Adipose tissue (tissue), 3 donors: ENCODE measurements around the gene GMDS. TPM values are rescaled to one million over a fixed set of nuclear protein-coding genes. Genes with fewer than 3 reads are reported as not detected.

ENCODE experiments used
- H3K27ac ChIP-seq: one replicate; pipeline ENCODE4 v1.5.1; 2013; ENCODE audit warnings: low read depth, low read length
- whole genome bisulfite sequencing, 3 donors: extraction: QIAGEN DNeasy Blood & Tissue Kit; methylation state at CpG; one replicate each; pipeline ENCODE4 v1.1.7; 2013; 5-methylcytosine and 5-hydroxymethylcytosine counted together
- polyA plus RNA-seq, 3 donors: library from polyadenylated mRNA; stranded (reverse); fragments of 200-250 nt; gene quantifications; one replicate each; pipeline ENCODE4 v1.2.3, GENCODE V29; 2013
- donor health status: healthy with polysubstance abuse.
- donor health status: Bipolar disorder and iron deficiency.
- donor health status: healthy.

Gene GMDS
- polyA plus RNA-seq, 3 donors = 13.6 to 21.4 (median 14.9) TPM

GRCh38 chr6:1627827-1628560 lies 617.4 kb downstream of the GMDS start:
- H3K27ac ChIP-seq = no peak overlapping the region
- WGBS, 3 donors = 78 to 83% (median 78%) methylated on average over 10 of the region's 10 CpGs

GRCh38 chr6:1626481-1626880 lies 618.9 kb downstream of the GMDS start:
- H3K27ac ChIP-seq = no peak overlapping the region

GRCh38 chr6:1625794-1626435 lies 619.5 kb downstream of the GMDS start:
- WGBS, 3 donors = 43 to 81% (median 50%) methylated on average over 18 of the region's 18 CpGs
- no peak overlapping the region for H3K27ac ChIP-seq

More at GRCh38 chr6:1626481-1626880, 618.9 kb downstream of the GMDS start:
- 42 to 77% (median 62%) methylated on average over 4 of the region's 4 CpGs for WGBS, 3 donors

GRCh38 chr6:1624851-1625781 lies 620.3 kb downstream of the GMDS start:
- 4 to 38% (median 10%) methylated on average over 53 of the region's 53 CpGs for WGBS, 3 donors
- H3K27ac ChIP-seq = no peak overlapping the region

GRCh38 chr6:1624058-1624850 lies 621.2 kb downstream of the GMDS start:
- no peak overlapping the region for H3K27ac ChIP-seq
- 32 to 64% (median 36%) methylated on average over 63 to 66 of the region's 66 CpGs for WGBS, 3 donors

GRCh38 chr6:1623769-1624057 lies 621.7 kb downstream of the GMDS start:
- H3K27ac ChIP-seq = no peak overlapping the region
- WGBS, 3 donors = 96 to 98% (median 96%) methylated on average over 12 of the region's 12 CpGs

GRCh38 chr6:1622851-1623768 lies 622.3 kb downstream of the GMDS start:
- no peak overlapping the region for H3K27ac ChIP-seq
- WGBS, 3 donors = 95 to 97% (median 97%) methylated on average over 8 of the region's 8 CpGs

GRCh38 chr6:1622220-1622850 lies 623.1 kb downstream of the GMDS start:
- WGBS, 3 donors = 85 to 94% (median 93%) methylated on average over 15 of the region's 15 CpGs

GRCh38 chr6:1621070-1621701 lies 624.2 kb downstream of the GMDS start:
- H3K27ac ChIP-seq = no peak overlapping the region

More at GRCh38 chr6:1622220-1622850, 623.1 kb downstream of the GMDS start:
- no peak overlapping the region for H3K27ac ChIP-seq

GRCh38 chr6:1620504-1621069 lies 624.8 kb downstream of the GMDS start:
- H3K27ac ChIP-seq = no peak overlapping the region

More at GRCh38 chr6:1621070-1621701, 624.2 kb downstream of the GMDS start:
- 93 to 94% (median 93%) methylated on average over 30 of the region's 30 CpGs for WGBS, 3 donors

GRCh38 chr6:1619673-1620503 lies 625.5 kb downstream of the GMDS start:
- 11 to 20% (median 18%) methylated on average over 75 to 83 of the region's 83 CpGs for WGBS, 3 donors
- H3K27ac ChIP-seq = no peak overlapping the region

More at GRCh38 chr6:1620504-1621069, 624.8 kb downstream of the GMDS start:
- 52 to 69% (median 58%) methylated on average over 50 of the region's 50 CpGs for WGBS, 3 donors

GRCh38 chr6:1619098-1619672 lies 626.2 kb downstream of the GMDS start:
- WGBS, 3 donors = 36 to 41% (median 39%) methylated on average over 40 of the region's 40 CpGs
- H3K27ac ChIP-seq = no peak overlapping the region

- no peak overlapping the region for H3K27ac ChIP-seq
- WGBS, 3 donors = 66 to 73% (median 70%) methylated on average over 30 to 31 of the region's 31 CpGs
These were observed 626.9 kb downstream of the GMDS start for GRCh38 chr6:1618311-1619097.
